Caco-2 (cell line): Measurements from ENCODE around the gene LCN1. TPM values are rescaled to one million over a fixed set of nuclear protein-coding genes. Genes with fewer than 3 reads are reported as not detected.

Experiments
- BruUV-seq: library from RNA; stranded (reverse); fragments of 400-500 nt; replicated peaks from 2 replicates; lab custom pipeline; 2021; lab: Mats Ljungman, UMichigan
- CTCF ChIA-PET: fragments of 300-600 bp; sonication (Branson Sonifier 250); formaldehyde crosslinking; loops from one replicate; lab custom pipeline; 2022; ENCODE audit warnings: antibody characterized with exemption; lab: Charles Lee
- POLR2A ChIA-PET: fragments of 300-600 bp; sonication (Branson Sonifier 250); formaldehyde crosslinking; loops from one replicate; lab custom pipeline; 2022; ENCODE audit warnings: antibody characterized with exemption; lab: Charles Lee
- DNase-seq, 2 experiments: peaks; one replicate each; pipeline versions ENCODE4 v3.0.0 to v3.0.0-alpha.2; 2020 to 2022
- H3K27me3 ChIP-seq: replicated peaks from 2 replicates; pipeline ENCODE4 v1.6.0; 2011; ENCODE audit warnings: low read length; ENCODE audit not compliant: control insufficient read depth, insufficient read depth
- H3K36me3 ChIP-seq: 2 replicates; pipeline ENCODE4 v1.5.1; 2011; ENCODE audit warnings: low read length; ENCODE audit not compliant: control insufficient read depth, insufficient read depth
- H3K4me1 ChIP-seq: fragments of 250-450 bp; sonication (Bioruptor Pico); 2 replicates; pipeline ENCODE4 v1.5.1; 2020; ENCODE audit warnings: mild to moderate bottlenecking
- H3K4me3 ChIP-seq: 2 replicates; pipeline ENCODE4 v1.5.1; 2011; ENCODE audit warnings: low read depth, mild to moderate bottlenecking, control low read depth, low read length
- H3K9me3 ChIP-seq: fragments of 250-450 bp; sonication (Bioruptor Pico); 2 replicates; pipeline ENCODE4 v1.5.1; 2020; ENCODE audit warnings: mild to moderate bottlenecking, moderate library complexity
- H3K27ac Mint-ChIP-seq: one replicate; pipeline ENCODE4 v1.8.0; 2022; ENCODE audit warnings: mixed read lengths; ENCODE audit not compliant: unreplicated experiment
- H3K27me3 Mint-ChIP-seq: one replicate; pipeline ENCODE4 v1.8.0; 2022; ENCODE audit warnings: mixed read lengths; ENCODE audit not compliant: insufficient read depth, unreplicated experiment
- H3K36me3 Mint-ChIP-seq: one replicate; pipeline ENCODE4 v1.8.0; 2022; ENCODE audit warnings: mild to moderate bottlenecking, mixed read lengths; ENCODE audit not compliant: insufficient read depth, unreplicated experiment
- H3K4me1 Mint-ChIP-seq: one replicate; pipeline ENCODE4 v1.8.0; 2022; ENCODE audit warnings: low read depth, mixed read lengths; ENCODE audit not compliant: unreplicated experiment
- H3K4me3 Mint-ChIP-seq: one replicate; pipeline ENCODE4 v1.8.0; 2022; ENCODE audit warnings: mild to moderate bottlenecking, moderate library complexity, mixed read lengths; ENCODE audit not compliant: unreplicated experiment
- H3K9me3 Mint-ChIP-seq: one replicate; pipeline ENCODE4 v1.8.0; 2022; ENCODE audit warnings: mixed read lengths; ENCODE audit not compliant: unreplicated experiment
- CTCF ChIP-seq, 2 experiments: fragments of 200-600 bp in 1 of 2; IDR thresholded peaks; 1 replicate in 1 of 2; 2 replicates in 1 of 2; pipeline versions ENCODE4 v1.5.1 to v1.8.0; 2011 to 2022; ENCODE audit warnings: antibody characterized with exemption in 1 of 2, control low read depth in 1 of 2, inconsistent platforms in 1 of 2, low read depth in 1 of 2, low read length in 1 of 2, mild to moderate bottlenecking in 1 of 2, moderate library complexity in 1 of 2; ENCODE audit not compliant: insufficient read depth in 1 of 2, severe bottlenecking in 1 of 2, unreplicated experiment in 1 of 2
- intact Hi-C: fragments of 100-400 bp; cut with micrococcal nuclease; formaldehyde crosslinking; loops from one replicate; pipeline ENCODE4 v1.10.0; 2022; ENCODE audit not compliant: unreplicated experiment
- total RNA-seq: library from RNA; stranded (reverse); gene quantifications from 2 replicates; pipeline ENCODE4 v1.2.3, GENCODE V29; 2022

The LCN1 gene
- total RNA-seq, 1 experiment from 2014 or later: not detected

DNA sequence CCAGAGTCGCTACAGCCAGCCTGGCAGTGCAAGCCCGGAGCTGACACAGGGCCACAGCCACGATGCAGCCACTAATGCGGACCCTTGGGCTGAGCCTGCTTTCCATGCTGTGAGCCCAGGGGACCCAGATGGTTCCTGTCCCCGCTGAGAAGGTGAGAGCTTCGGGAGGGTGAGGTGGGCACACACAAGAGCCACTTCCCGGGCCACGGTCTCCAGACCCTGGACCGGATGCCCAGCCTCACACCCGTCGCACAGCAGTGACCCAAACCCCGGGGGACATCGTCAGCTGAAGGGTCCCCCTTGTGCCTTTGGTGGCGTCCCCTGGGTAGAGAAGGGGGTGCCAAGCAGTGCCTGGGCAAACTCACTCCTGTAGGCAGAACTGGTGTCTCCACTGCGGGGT is 53.7 kb downstream of the LCN1 start:
- intact Hi-C loops: no loop called here
- H3K4me3 ChIP-seq: no peak overlapping the region
- BruUV-seq: no TSS peak
- no peak overlapping the region for H3K4me3 Mint-ChIP-seq
- H3K4me1 Mint-ChIP-seq: peaks cover 6% of the 10 kb centered on the region
- ChIA-PET POLR2A (no interaction called here), CTCF (no interaction called here)
- no peak overlapping the region for H3K27ac Mint-ChIP-seq
- no peaks in the 10 kb centered on the region for H3K36me3 ChIP-seq
- no peaks in the 10 kb centered on the region for H3K4me1 ChIP-seq
- no peaks in the 10 kb centered on the region for H3K9me3 Mint-ChIP-seq
- H3K27me3 ChIP-seq: no peaks in the 10 kb centered on the region
- H3K36me3 Mint-ChIP-seq: no peaks in the 10 kb centered on the region
- TF ChIP-seq CTCF (IDR thresholded peaks at IDR 0.05; ENCODE audit: insufficient read depth in 1 of 2, low read depth in 1 of 2, low read length in 1 of 2, severe bottlenecking in 1 of 2, unreplicated experiment in 1 of 2): no peak
- no peaks in the 10 kb centered on the region for H3K9me3 ChIP-seq
- peaks cover 3% of the 10 kb centered on the region for H3K27me3 Mint-ChIP-seq
- no peak for DNase-seq

Other genes starting within 250 kb of the LCN1 start
- 23.7 and 24.3 TPM in 2 replicates for gene PPP1R26, start 41.7 kb upstream of the LCN1 start, total RNA-seq
- 65.5 and 66.9 TPM in 2 replicates for gene MRPS2, start 20.8 kb upstream of the LCN1 start, total RNA-seq
- gene OBP2A, start 24.7 kb downstream of the LCN1 start, total RNA-seq: not detected in 2 replicates
- not detected in 2 replicates for gene PAEP, start 40.3 kb downstream of the LCN1 start, total RNA-seq
- gene GLT6D1, start 118.1 kb downstream of the LCN1 start, total RNA-seq: not detected in 2 replicates
- gene LCN9, start 141.9 kb downstream of the LCN1 start, total RNA-seq: not detected in 2 replicates
- gene SOHLH1, start 178.0 kb downstream of the LCN1 start, total RNA-seq: 42.6 and 44.9 TPM in 2 replicates
- 0.09 and 0.14 TPM in 2 replicates for gene KCNT1, start 180.7 kb downstream of the LCN1 start, total RNA-seq